Ecto neural progenitor cell (in vitro differentiated cells): Measurements from ENCODE around the gene PIGH.
"Not testable (repeated sequence)": the region's sequence is repeated elsewhere in the genome, so short reads cannot be mapped to it uniquely, and the experiment has no call there.

Source experiments
- DNase-seq: peaks from one replicate; pipeline ENCODE4 v3.0.0-alpha.2; 2018; ENCODE audit warnings: low spot score

The PIGH gene

DNA sequence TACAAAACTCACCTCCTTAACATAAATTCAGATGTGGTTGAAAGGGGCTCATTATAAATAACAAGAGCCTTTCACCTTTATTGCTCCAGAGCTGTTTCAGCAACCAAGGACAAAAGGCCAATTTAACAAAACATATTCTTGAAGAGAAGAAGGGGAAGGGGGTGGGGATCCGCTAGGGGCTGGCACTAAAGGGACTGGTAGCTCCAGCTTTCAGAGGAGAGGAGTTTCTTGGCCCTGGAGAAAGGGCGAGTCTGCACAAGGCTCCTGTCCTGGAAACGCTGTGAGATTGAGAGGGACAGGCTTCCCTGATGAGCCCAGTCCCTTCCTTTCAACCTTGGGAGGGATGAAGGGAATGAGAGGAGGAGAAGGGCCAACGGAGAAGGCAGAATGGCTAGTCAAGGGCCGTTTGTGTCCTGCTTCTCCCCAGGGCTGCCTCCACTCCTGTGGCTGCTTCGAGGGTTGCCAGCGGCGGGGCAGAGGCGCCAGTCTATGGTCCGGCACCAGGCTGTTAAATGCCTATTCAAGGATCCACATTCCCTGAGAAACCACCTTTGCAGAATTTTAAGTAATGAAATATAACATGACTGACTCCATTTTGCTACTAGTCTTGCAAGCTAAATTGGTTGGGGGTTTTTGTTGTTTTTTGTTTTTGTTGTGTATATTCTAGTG is 9.7 kb upstream of the PIGH start:
- DNase-seq, result no peak

DNA sequence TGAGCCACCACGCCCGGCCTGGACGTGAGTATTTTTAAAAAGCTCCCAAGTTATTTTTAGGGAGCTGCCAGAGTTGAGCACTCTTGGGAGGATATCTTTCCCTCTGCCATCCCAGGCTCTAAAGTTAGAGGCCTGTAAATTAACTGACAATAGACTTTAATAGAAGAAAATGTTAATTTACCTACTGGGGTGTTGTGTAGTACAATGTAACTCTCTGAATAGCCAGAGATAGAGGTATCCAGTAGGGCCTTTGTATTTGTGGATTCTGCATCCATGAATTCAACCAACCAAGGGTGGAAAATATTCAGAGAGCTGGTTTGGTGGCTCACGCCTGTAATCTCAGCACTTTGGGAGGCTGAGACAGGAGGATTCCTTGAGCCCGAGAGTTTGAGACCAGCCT is 7.6 kb upstream of the PIGH start:
- DNase-seq, result no peak

DNA sequence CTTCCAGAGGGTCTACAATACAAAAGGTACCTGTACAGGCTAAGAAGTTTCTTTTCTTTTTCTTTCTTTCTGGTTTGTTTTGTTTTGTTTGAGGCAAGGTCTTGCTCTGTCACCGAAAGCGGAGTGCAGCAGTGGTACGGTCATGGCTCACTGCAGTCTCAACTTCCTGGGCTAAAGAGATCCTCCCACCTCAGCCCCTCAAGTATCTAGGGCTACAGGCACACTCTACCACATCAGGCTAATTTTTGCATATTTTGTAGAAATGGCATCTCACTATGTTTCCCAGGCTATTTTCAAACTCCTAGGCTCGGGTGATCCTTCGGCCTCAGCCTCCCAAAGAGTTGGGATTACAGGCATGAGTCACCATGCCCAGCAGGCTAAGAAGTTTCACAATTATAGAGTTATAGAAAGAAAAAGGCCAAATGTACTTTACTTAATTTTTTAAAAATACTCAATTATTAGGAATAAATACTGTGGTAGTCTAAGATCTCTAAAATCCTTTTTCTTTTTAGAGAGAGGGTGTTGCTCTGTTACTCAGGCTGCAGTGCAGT is 3.0 kb upstream of the PIGH start:
- no peak for DNase-seq

- DNase-seq, result no peak
Observed at GRCh38 chr14:67602076-67602475, 2.0 kb upstream of the PIGH start.

- not testable (repeated sequence) for DNase-seq
Observed at GRCh38 chr14:67600562-67600974, 500 bp upstream of the PIGH start.

GRCh38 chr14:67595392-67595791 is 4.7 kb downstream of the PIGH start:
- no peak for DNase-seq

DNA sequence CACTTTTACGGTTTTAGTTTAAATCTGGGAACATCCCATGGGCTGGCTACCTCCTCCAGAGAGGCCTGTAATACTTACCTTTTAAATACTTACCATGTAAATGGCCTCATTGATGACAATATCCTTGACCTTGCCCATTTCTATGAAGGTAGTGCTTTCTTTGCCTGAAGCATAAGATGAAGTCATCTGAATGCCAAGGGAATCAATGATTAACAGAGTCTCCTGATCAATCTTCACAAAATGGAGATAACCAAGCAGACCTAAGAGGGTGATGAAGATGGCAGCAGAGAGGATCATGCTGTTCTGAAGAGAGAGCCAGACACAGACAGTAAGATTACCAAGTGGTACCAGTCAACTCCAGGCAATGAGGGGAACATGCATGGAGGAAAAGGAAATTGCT is 6.4 kb downstream of the PIGH start:
- DNase-seq, result not testable (repeated sequence)

DNA sequence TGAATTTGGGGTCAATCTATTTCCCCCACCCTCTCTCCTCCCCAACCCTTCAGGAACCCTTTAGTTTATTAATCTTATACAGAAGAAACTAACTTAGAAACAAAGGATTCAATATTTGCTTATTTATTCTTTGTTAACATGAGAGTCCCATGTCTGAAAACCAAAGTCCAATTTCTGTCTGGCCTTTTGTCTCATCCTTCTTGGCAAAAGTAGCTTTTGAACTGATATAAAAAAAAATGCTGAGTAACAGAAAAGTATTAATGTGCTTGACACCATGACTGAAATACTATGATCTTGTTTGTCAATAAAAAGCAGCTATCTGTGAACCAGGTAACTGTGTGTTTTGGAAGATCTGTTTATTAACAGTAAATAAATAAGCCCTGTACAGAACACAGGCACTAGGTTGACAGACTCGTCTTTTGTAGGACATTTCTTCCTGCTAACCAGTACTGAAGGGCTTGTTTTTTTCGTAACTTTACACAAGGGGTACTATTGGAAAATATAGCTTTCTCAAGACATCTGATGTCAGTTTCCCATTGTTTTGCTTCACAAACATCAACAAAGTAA is 10.8 kb downstream of the PIGH start:
- no peak for DNase-seq

DNA sequence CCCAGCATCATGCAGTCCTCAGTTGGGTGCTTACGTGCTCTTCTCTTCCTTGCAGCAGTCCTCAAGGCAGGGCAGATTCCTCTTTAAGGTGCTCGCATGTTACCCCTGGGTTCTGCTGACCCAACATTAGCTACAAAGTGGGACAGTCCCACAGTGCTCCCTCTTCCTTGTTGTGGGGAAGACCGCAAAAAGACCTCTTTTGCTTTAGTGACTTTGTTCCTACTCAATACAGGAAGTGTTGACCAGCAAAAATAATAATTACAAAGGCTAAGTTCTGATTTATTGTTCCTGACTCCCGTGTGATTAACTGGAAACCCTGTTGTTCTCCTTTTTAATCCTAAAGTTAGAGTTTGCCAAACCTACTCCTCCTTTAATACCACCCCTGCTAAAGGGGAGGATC is 13.7 kb downstream of the PIGH start:
- DNase-seq, result no peak

- DNase-seq, result no peak
Observed at GRCh38 chr14:67584978-67585377, 15.1 kb downstream of the PIGH start.

GRCh38 chr14:67583711-67584644 is 16.1 kb downstream of the PIGH start:
- DNase-seq, result no peak

GRCh38 chr14:67582061-67582460 is 18.0 kb downstream of the PIGH start:
- no peak for DNase-seq

DNA sequence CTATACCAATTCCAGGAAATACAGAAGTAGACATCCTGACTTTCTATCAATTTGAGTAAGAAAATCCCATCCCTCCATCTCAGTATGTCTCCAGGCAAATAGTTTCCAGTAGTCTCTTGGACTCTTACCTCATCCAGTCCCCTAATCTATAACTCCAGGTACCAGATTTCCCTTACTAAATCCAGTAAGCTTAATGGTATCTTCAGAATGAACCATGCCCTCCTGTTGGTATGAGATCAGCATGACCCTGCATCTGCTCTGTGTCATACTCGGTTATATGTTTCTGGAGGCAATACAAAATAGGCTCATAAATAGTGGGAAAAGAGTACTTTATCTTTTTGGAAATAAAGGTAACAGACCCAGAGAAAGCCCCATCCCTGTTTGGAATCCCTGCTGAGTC is 18.4 kb downstream of the PIGH start:
- DNase-seq, result no peak

GRCh38 chr14:67580336-67581171 is 19.5 kb downstream of the PIGH start:
- no peak for DNase-seq

GRCh38 chr14:67579636-67580035 is 20.4 kb downstream of the PIGH start:
- no peak for DNase-seq

DNA sequence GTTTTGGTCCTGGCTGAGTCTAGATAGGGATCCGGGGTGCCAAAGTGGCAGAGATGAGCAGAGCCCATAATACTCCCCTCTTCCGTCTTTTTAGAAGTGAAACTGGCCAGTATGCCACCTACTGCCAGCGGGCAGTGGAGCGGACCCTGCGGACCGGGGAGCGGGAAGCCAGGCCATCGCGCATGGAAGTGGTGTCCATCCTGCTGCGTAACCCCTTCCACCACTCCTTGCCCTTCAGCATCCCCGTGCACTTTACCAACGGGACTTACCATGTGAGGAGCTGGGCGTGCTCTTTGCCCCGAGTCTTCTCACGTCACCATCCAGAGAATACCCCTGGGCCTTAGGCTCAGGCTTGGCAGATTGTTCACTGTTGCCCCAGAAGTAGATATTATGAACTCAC is 21.0 kb downstream of the PIGH start:
- DNase-seq, result no peak

- no peak for DNase-seq
Observed at GRCh38 chr14:67577909-67578749, 21.9 kb downstream of the PIGH start.

DNA sequence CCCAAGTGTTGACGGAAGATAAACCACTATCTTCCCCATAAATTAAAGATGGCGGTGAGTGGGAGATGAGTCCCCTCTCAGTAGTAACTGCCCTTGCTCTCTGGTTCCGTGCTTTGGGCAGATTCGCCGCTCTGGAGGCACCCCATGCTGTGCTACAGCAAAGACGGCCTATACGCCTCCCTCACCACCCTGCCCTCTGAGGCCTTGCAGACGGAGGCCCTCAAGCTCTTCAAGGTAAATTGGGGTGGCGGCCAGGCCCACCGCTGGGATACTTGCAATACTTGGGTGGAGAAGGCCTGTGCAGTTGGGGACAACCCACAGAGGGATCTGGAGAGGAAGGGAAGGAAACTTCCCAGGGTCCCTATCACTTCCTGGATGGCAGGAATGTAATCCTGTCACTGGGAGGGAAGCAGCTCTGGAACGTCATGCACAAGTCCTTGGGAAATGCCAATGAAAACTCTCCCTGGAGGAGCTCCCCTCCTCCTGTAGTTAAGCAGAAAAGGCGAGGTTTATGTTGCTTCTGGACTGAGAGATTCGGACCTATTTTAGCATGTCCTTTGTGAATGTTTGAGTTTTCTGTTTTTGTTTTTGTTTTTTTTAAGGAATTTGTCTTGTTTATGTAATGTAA is 22.8 kb downstream of the PIGH start:
- no peak for DNase-seq

GRCh38 chr14:67576216-67576955 is 23.7 kb downstream of the PIGH start:
- DNase-seq, result no peak

DNA sequence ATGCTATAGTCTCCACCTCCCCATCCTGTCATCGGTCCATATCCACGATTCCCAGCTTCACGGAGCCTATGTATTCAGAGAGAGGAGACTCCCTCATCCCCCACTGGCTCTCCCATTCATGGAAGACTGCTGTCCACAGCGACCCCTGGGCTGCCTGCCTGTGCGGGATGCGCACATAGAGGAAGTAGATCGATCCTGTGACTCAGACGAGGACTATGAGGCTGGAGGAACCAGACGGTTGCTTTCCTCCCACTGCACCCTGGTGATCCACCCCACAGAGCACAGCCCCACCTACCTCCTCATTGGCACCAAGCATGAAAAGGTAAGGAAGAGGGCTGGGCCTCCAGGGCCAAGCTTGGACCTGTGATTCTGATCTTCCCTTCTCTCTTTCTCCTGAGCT is 24.4 kb downstream of the PIGH start:
- no peak for DNase-seq
